ENCODE measurements around the gene MAP2K7. TPM values are rescaled to one million over a fixed set of nuclear protein-coding genes. Genes with fewer than 3 reads are reported as not detected.

MAP2K7 gene
- total RNA-seq, 4 donors from 2014 or later, result 11.1 to 31.2 (median 20.9) TPM

- DNase-seq (ENCODE audit: low spot score in 2 of 2), result no peak
- Histone ChIP-seq H3K9me3 (no peaks in the 10 kb centered on the region), H3K4me1 (peaks cover 0 to 61% (median 22%) of the 10 kb centered on the region in 4 donors), H3K4me3 (no peak overlapping the region), H3K27ac (no peak overlapping the region), H3K36me3 (no peaks in the 10 kb centered on the region), H3K27me3 (peaks cover 0 to 64% of the 10 kb centered on the region in 2 donors)
- TF ChIP-seq EP300 (IDR thresholded peaks at IDR 0.05), result no peak
- TF ChIP-seq POLR2A (IDR thresholded peaks at IDR 0.05), result no peak
- TF ChIP-seq, protein P1, sequence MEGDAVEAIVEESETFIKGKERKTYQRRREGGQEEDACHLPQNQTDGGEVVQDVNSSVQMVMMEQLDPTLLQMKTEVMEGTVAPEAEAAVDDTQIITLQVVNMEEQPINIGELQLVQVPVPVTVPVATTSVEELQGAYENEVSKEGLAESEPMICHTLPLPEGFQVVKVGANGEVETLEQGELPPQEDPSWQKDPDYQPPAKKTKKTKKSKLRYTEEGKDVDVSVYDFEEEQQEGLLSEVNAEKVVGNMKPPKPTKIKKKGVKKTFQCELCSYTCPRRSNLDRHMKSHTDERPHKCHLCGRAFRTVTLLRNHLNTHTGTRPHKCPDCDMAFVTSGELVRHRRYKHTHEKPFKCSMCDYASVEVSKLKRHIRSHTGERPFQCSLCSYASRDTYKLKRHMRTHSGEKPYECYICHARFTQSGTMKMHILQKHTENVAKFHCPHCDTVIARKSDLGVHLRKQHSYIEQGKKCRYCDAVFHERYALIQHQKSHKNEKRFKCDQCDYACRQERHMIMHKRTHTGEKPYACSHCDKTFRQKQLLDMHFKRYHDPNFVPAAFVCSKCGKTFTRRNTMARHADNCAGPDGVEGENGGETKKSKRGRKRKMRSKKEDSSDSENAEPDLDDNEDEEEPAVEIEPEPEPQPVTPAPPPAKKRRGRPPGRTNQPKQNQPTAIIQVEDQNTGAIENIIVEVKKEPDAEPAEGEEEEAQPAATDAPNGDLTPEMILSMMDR (IDR thresholded peaks at IDR 0.05), result no peak
- WGBS, 2 donors, result 58 to 63% methylated on average over 11 of the region's 11 CpGs
Observed at GRCh38 chr19:7870571-7871436, 32.9 kb upstream of the MAP2K7 start.

DNA sequence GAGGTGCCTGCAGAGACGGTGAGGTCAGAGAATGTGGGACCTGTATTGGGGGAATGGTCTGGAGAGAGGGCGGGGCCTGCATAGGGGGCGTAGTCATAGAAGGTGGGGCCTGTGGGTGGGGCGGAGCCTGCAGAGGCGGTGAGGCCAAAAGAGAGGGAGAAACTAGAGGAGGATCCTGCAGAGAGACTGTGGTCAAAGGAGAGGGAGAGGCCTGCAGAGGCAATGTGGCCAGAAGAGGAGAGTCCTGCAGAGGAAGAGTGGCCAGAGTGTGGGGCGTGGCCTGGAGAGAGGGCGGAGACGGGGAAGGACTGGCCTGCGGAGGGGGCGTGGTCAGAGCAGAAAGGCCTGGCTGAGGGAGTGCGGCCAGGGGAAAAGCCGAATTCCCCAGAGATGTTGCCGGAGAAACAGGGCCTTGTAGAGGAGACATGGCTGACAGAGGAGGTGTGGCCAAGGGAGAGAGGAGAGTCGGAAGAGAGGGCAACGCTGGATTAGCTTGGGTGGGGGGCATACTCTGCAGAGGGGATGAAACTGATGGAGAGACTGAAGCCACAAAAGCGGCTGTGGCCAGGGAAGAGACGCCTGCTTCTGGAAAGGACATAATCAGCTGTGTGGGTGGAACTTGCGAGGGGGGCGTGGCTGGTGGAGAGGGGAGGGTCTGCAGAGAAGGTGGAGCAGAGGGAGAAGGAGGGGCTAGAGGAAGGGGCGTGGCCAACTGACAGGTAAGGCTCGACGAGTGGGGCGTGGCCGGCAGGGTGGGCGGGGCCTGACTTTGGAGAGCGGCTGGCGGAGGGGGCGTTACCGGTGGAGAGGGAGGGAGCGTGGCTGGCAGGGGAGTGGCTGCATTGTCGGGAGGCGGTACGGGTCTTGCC lies 32.0 kb upstream of the MAP2K7 start:
- Histone ChIP-seq H3K9me3 (no peaks in the 10 kb centered on the region), H3K27me3 (peaks cover 0 to 68% of the 10 kb centered on the region in 2 donors), H3K4me3 (peak overlapping the region in 1 of 4 donors; percentile 30), H3K4me1 (peaks cover 0 to 61% (median 22%) of the 10 kb centered on the region in 4 donors), H3K36me3 (no peaks in the 10 kb centered on the region), H3K27ac (no peak overlapping the region)
- TF ChIP-seq POLR2A (IDR thresholded peaks at IDR 0.05) (no peak), EP300 (IDR thresholded peaks at IDR 0.05) (no peak)
- TF ChIP-seq, protein P1 (IDR thresholded peaks at IDR 0.05), result no peak
- peak; percentile 55 to 72 for DNase-seq (ENCODE audit: low spot score in 2 of 2)
- 5 to 8% methylated on average over 33 of the region's 33 CpGs for WGBS, 2 donors

- no peak overlapping the region for H3K4me3 ChIP-seq
- H3K27me3 ChIP-seq, result peaks cover 0 to 60% of the 10 kb centered on the region in 2 donors
- no peak overlapping the region for H3K27ac ChIP-seq
- no peaks in the 10 kb centered on the region for H3K36me3 ChIP-seq
- WGBS, 2 donors, result 60 to 63% methylated on average over 31 to 45 of the region's 47 CpGs
- no peak for TF ChIP-seq POLR2A (IDR thresholded peaks at IDR 0.05)
- TF ChIP-seq, protein P1 (IDR thresholded peaks at IDR 0.05), result no peak
- TF ChIP-seq EP300 (IDR thresholded peaks at IDR 0.05), result no peak
- H3K4me1 ChIP-seq, result peaks cover 0 to 61% (median 22%) of the 10 kb centered on the region in 4 donors
- DNase-seq (ENCODE audit: low spot score in 2 of 2), result no peak
- no peaks in the 10 kb centered on the region for H3K9me3 ChIP-seq
Observed at GRCh38 chr19:7872306-7873204, 31.1 kb upstream of the MAP2K7 start.

- Histone ChIP-seq H3K27me3 (peaks cover 0 to 50% of the 10 kb centered on the region in 2 donors), H3K4me1 (peaks cover 0 to 57% (median 19%) of the 10 kb centered on the region in 4 donors), H3K36me3 (no peaks in the 10 kb centered on the region), H3K27ac (no peak overlapping the region), H3K4me3 (peak overlapping the region in 1 of 4 donors; percentile 35), H3K9me3 (no peaks in the 10 kb centered on the region)
- WGBS, 2 donors, result 3 to 19% methylated on average over 30 to 46 of the region's 53 CpGs
- DNase-seq (ENCODE audit: low spot score in 2 of 2), result no peak
- TF ChIP-seq POLR2A (IDR thresholded peaks at IDR 0.05) (no peak), EP300 (IDR thresholded peaks at IDR 0.05) (no peak)
- TF ChIP-seq, protein P1 (IDR thresholded peaks at IDR 0.05), result no peak
Observed at GRCh38 chr19:7873304-7874075, 30.2 kb upstream of the MAP2K7 start.
